ENCODE results near the gene NKX2-2.

- TF ChIP-seq ATF3 (IDR thresholded peaks at IDR 0.05) (no peak), REST (IDR thresholded peaks at IDR 0.05) (no peak), CTCF (IDR thresholded peaks at IDR 0.05; ENCODE audit: low read depth, low read length, missing input control) (no peak), TAF1 (conservative IDR thresholded peaks at IDR 0.05) (no peak), ZBTB33 (IDR thresholded peaks at IDR 0.05) (no peak), MAX (IDR thresholded peaks at IDR 0.05) (no peak), JUND (IDR thresholded peaks at IDR 0.05) (no peak), RAD21 (IDR thresholded peaks at IDR 0.05) (no peak), FOXA1 (IDR thresholded peaks at IDR 0.05) (no peak), HNF4G (IDR thresholded peaks at IDR 0.05) (no peak)
These were observed 45.4 kb upstream of the NKX2-2 start for GRCh38 chr20:21559305-21559704.

All from liver (tissue), 3 donors.